Stimulated activated CD8-positive, alpha-beta memory T cell treated with anti-CD3 and anti-CD28 coated beads, Interleukin-4, amount 100 ng/mL, for 1 hour (primary cell): Measurements from ENCODE around the gene HSPA14.
"Not testable (repeated sequence)": the region's sequence is repeated elsewhere in the genome, so short reads cannot be mapped to it uniquely, and the experiment has no call there.

Experiments used
- DNase-seq, 2 donors: peaks; one replicate each; pipeline ENCODE4 v3.0.0-alpha.2; 2020; ENCODE audit warnings: low read depth in 2 of 2, low spot score in 1 of 2

HSPA14 gene

GRCh38 chr10:14879124-14879927 lies 41.2 kb downstream of the HSPA14 start:
- DNase-seq, result no peak

GRCh38 chr10:14879928-14880193 lies 41.8 kb downstream of the HSPA14 start:
- no peak for DNase-seq

DNA sequence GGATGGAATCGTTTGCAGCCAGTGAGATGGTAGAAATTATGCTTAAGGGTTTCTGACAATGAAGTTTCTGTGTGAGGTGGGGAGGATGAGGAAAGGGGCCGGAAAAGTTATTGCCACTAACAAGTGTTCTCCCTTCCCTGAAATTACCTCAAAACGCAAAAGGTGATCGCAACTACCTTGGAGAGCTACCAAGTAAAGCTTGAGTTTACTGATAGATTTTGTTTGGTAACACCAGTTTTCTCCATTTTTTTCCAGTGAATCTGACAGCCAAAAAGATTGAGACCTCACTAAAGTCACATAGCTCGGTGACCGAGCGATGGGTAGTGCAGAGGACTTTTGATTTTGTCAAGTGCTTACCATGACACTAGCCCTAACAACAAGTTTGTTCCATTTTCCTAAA lies 42.1 kb downstream of the HSPA14 start:
- no peak for DNase-seq

DNA sequence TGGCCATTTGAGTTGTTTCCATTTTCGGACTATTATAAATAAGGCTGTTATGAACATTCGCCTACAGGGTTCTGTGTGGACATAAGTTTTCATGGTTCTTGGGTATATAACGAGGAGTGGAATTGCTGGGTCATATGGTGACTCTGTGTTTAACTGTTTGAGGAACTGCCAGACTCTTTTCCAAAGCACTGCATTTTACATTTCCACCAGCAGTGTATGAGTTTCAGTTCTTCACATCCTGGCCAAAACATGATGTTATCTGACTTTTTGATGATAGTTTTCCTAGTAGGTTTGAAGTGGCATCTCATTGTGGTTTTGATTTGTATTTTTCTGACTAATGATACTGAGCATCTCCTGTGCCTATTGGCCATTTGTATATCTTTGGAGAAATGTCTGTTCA lies 46.0 kb downstream of the HSPA14 start:
- no peak for DNase-seq

DNA sequence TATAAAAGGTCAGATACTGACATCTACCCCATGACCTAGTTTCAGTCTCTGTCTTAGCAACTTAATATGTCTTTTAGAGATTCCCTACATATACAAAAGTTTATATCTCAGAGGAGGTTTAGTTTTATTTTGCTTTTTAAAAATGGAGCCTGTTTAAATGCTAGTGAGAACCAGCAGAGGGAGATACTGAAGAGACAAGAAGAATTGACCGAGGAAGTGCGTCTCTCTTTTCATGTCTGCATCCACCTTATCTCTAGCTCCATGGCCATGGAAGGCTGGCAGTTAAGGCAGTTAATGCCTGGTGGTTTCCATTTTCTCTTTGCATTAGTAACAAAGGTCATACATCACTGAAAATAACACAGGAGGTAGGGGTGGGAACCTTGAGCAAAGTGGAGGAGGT lies 51.2 kb downstream of the HSPA14 start:
- no peak for DNase-seq

DNA sequence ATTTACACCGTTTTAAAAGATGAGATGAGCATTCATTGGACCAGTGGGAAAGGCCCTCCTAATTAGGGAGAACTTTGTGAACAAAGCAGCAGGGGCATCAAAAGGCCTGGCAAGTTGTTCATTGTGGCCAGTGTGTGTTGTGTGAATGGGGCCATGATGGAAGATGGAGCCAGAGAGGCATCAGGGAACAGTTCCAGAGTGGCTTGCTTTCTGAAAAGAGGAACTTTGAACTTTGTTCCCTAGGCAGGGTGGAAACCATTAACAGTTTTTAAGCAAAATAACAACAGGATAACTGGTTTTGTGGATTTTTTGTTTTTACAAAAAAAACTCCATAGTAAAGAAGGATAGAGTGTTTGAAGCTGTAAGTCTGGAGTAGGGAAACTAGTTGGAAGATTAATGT lies 53.0 kb downstream of the HSPA14 start:
- DNase-seq, result no peak

DNA sequence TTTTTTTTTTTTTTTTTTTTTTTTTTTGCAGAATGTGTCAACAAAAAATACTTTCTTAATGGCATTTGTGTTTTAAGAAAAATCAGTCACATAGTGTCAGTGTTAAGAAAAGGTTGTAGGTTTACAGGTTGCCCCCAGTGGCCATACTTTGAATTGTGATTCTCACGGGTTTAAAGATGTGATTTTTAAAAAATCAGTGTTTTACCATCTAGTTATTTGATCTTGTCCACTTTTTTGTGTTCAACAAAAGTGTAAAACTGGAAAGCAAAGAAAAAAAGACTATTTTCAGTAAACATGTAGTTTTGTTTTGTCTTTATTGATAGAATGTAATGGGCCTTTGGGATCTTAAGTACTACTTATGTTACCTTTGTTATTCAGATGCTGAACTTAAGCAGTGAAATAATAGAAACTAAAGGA lies 66.2 kb downstream of the HSPA14 start:
- no peak for DNase-seq

DNA sequence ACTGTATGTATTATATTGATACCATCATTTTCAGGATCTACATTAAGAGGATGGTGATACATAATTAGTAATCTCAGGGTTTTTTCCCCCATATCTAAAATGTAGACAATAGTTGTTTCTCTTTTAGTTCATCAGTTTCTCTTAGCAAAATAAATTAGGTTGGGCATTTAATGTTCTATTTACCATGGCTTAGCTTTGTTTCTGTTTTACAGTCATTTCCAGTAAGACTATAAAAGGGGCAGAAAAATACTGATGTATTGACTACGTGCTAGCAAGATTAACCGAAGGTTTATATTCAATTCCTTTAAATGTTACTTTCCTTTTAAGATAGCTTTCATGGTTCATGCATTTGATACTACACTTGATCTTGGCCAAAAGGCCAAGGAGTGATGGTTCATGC lies 66.8 kb downstream of the HSPA14 start:
- no peak for DNase-seq

DNA sequence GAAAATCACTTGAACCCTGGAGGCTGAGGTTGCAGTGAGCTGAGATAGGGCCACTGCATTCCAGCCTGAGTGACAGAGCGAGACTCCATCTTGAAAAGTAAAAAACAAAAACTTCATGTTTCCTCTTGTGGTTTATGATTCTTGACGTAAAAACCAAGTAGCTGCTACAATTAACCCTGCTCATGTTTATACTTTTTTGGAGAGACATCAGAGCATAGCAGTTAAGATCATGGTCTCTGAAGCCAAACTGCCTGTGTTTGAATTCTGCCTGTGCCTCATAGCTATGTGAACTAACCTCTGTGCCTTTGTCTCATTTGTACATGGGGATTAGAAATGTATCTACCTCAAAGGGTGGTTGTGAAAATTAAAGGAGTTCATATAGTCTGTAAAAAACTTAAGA lies 67.8 kb downstream of the HSPA14 start:
- DNase-seq, result no peak

DNA sequence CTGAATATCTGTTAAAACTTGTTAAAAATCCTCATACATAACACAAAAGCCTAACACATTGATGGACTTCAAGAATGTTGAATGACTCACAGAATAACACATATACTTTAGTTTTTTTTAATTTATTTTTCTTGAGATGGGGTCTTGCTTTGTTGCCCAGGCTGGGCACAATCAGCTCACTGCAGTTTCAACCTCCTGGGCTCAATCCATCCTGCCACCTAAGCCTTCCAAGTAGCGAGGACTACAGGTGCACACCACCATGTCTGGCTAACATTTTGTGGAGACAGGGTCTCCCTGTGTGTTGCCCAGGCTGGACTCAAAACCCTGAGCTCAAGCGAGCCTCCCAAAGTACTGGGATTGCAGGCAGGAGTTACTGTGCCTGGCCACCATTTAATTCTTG lies 68.7 kb downstream of the HSPA14 start:
- no peak for DNase-seq

- DNase-seq, result not testable (repeated sequence)
Measured at GRCh38 chr10:14907591-14907990, 69.5 kb downstream of the HSPA14 start.

- no peak for DNase-seq
Measured at GRCh38 chr10:14909101-14909500, 71.0 kb downstream of the HSPA14 start.

GRCh38 chr10:14910953-14911352 lies 72.8 kb downstream of the HSPA14 start:
- no peak for DNase-seq

DNA sequence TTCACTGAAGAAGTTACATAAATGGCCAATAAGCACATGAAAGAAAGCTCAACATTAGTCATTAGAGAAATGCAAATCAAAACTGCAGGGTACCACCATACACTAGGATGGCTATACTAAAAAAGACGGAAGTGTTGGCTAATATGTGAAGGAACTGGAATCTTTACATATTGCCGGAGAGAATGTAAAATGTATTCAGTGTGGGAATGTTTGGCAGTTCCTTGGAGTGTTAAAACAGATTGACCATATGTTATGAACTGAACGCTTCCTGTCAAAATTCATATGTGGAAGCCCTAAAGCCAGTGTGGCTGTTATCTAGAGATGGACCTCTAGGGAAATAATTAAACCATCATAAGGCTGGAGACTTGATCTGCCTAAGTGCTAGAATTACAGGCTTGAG lies 73.7 kb downstream of the HSPA14 start:
- DNase-seq, result no peak

GRCh38 chr10:14916600-14916999 lies 78.5 kb downstream of the HSPA14 start:
- no peak for DNase-seq

DNA sequence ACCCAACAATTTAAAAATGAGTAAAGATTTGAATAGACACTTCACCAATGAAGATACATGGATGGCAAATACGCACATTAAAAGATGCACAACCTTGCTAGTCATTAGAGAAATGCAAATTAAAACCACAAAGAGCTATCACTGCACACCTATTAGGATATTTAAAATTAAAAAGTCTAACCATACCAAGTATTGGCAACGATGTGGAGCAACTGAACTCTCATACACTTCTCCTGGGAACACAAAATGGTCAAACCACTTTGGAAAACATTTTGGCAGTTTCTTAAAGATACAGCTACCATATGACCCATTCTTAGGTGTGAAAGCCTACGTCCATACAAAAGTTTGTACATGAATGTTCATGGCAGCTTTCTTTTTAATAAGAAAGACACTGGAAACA lies 79.7 kb downstream of the HSPA14 start:
- DNase-seq, result no peak

- DNase-seq, result no peak
Measured at GRCh38 chr10:14918964-14919363, 80.9 kb downstream of the HSPA14 start.
